ENCODE results near the gene GSN. TPM values are rescaled to one million over a fixed set of nuclear protein-coding genes. Genes with fewer than 3 reads are reported as not detected.
A peak's percentile ranks its signal among the peaks of the same experiment; 100 is the strongest.

The GSN gene
- total and polyA plus RNA-seq, 11 donors, result 379 to 2,088 (median 689) TPM

DNA sequence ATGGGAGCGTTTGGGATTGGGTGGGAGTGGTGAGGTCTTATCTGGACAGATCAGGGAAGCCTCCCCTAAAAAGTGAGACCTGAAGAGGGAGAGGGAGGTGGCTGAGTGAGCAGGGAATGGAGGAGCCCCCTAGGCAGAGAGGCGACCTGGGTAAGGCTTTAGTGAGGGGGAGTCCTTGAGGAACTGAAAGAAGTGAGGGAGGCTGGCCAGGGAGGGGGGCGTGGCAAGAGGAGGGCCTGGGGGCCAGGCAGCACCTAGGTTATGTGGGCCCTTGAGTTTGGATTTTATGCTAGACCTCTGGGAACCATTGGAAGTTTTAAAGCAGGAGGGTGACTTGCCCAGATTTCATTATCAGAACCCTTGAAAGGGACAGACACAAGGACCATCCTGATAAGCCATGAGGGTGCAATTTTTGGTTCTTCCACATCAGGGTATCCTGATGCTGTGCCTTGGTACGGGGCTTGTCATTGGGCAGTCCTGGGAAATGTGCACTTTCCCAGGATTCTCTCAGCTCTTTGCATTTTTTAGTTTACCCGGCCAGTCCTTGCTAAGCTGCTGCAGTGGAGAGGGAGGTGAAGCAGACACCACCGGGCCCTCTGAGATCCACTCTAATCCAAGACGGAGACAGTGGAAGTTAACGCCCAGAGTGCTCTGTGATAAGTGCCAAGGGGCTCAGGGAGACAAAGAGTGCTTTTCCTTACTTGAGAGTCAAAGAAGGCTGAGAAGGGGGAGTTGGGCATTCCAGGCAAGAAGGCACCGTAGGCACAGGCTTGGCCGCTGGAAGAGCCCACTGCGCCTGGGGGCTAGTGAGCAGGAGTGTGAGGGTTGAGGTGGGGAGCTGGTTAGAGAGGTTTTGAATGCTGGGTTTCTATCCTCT, 16.1 kb downstream of the GSN start:
- peak overlapping the region; percentile 96 to 100 (median 98) for H3K27ac ChIP-seq
- H3K27me3 ChIP-seq, result no peaks in the 10 kb centered on the region
- intact Hi-C loops (cut with DNase I), result loop anchor here in 6 of 10 donors (2.0 to 5.0 kb wide), 4 partner anchors 15 to 93 kb away; partner anchors contain the start of gene STOM (in 3 of the 6)
- H3K4me3 ChIP-seq, result no peak overlapping the region
- H3K4me1 ChIP-seq, result peaks cover 50 to 100% (median 98%) of the 10 kb centered on the region in 12 donors
- ATAC-seq, result no peak
- peaks cover 0 to 7% (median 0%) of the 10 kb centered on the region in 9 donors for H3K36me3 ChIP-seq
- no peaks in the 10 kb centered on the region for H3K9me3 ChIP-seq
- peak in 1 of 5 donors; percentile 42 for DNase-seq
- 47 to 55% (median 50%) methylated on average over 11 of the region's 11 CpGs for WGBS, 4 donors
- TF ChIP-seq, protein P1, sequence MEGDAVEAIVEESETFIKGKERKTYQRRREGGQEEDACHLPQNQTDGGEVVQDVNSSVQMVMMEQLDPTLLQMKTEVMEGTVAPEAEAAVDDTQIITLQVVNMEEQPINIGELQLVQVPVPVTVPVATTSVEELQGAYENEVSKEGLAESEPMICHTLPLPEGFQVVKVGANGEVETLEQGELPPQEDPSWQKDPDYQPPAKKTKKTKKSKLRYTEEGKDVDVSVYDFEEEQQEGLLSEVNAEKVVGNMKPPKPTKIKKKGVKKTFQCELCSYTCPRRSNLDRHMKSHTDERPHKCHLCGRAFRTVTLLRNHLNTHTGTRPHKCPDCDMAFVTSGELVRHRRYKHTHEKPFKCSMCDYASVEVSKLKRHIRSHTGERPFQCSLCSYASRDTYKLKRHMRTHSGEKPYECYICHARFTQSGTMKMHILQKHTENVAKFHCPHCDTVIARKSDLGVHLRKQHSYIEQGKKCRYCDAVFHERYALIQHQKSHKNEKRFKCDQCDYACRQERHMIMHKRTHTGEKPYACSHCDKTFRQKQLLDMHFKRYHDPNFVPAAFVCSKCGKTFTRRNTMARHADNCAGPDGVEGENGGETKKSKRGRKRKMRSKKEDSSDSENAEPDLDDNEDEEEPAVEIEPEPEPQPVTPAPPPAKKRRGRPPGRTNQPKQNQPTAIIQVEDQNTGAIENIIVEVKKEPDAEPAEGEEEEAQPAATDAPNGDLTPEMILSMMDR (IDR thresholded peaks at IDR 0.05), result no peak
- no peak for TF ChIP-seq POLR2A (IDR thresholded peaks at IDR 0.05)

DNA sequence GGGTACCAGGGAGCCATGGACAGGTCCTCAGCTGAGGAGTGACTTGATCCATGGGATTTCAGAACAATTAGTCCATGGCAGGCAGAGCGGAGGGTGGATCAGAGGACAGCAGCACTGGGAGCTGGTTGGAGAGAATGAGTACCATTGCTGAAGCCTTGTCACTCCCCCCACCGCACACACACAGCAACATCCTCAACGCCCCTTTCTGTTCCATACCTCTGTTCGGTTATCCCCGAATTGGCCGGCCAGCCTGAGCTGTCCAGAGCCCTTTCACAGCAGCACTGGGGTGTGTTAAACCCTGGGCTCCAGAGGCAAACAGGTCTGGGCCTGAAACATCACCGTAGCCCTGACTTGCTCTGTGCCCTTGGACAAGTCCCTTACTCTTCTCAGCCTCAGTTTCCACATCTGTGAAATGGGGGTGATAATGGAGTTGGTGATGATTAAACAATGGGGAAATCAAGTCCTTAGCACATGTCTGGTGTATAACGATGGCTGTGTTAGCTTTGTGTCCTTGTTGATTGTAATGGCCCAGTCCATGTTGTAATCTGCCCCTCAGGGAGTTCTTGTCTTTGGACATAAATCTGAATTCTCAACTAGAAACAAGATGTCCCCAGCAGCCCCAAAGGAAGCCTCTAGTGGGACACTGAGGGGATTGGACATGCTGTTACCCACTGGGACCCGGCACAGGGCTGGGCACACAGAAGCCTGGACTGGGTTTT, 16.9 kb downstream of the GSN start:
- no peak overlapping the region for H3K4me3 ChIP-seq
- H3K9me3 ChIP-seq, result no peaks in the 10 kb centered on the region
- H3K4me1 ChIP-seq, result peaks cover 54 to 100% (median 99%) of the 10 kb centered on the region in 12 donors
- DNase-seq (peak in 1 of 5 donors; percentile 28), ATAC-seq (no peak)
- intact Hi-C loops (cut with DNase I), result loop anchor here in 6 of 10 donors (2.0 to 5.0 kb wide), 4 partner anchors 14 to 92 kb away; partner anchors contain the start of gene STOM (in 3 of the 6)
- 89 to 96% (median 92%) methylated on average over 9 of the region's 9 CpGs for WGBS, 4 donors
- H3K27ac ChIP-seq, result peak overlapping the region; percentile 96 to 100 (median 98)
- TF ChIP-seq, protein P1 (IDR thresholded peaks at IDR 0.05), result no peak
- no peak for TF ChIP-seq POLR2A (IDR thresholded peaks at IDR 0.05)
- peaks cover 0 to 7% (median 0%) of the 10 kb centered on the region in 9 donors for H3K36me3 ChIP-seq
- H3K27me3 ChIP-seq, result no peaks in the 10 kb centered on the region

DNA sequence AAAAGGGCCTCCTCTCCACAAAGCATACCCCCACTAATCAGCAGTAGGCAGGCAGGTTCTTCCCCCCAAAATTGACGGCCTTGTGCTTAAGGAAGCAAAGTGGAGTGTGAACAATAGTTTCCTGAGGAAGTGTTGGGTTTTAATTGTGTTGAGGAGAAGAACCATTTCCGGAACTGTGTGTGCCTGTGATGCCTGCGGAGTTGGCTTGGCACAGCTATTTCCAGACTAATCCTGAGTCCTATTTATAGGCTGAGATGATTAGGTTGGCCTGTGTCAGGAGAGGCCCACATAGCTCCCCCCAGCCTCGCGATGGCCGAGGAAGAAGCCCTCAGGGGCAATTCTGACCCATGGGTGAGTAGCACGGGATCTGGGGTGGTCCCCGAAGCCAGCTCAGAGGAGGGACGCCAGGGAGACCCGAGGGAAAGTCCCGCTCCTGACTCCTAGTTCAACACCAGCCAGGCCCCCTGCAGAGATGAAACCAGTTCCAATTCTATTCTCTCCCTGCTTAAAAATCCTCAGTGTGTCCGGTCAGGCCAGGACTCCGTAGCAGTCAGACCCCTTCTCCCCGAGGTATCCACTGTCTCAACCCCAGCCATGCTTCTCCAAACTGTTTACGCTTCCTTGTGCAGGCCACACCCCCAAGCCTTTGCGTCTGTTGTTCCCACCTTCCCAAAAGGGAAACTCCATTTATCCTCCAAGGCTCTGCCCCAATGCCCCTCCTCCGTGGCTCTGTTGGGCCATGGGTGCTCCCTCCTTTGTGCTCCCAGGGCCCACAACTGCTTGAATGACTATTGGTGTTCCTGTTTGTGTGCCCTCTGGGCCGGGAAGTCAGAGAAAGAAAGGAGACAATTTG, 18.1 kb downstream of the GSN start:
- Histone ChIP-seq H3K36me3 (peaks cover 0 to 7% (median 0%) of the 10 kb centered on the region in 9 donors), H3K9me3 (no peaks in the 10 kb centered on the region), H3K4me1 (peaks cover 46 to 100% (median 91%) of the 10 kb centered on the region in 12 donors), H3K27me3 (no peaks in the 10 kb centered on the region), H3K4me3 (peak overlapping the region in 11 of 12 donors; percentile 21 to 51 (median 36)), H3K27ac (peak overlapping the region; percentile 96 to 100 (median 98))
- DNase-seq, result peak; percentile 80 to 89 (median 83)
- intact Hi-C loops (cut with DNase I), result loop anchor here in 1 of 10 donors (2.0 kb wide), 1 partner anchor 13 kb away; no protein-coding TSS in a partner anchor
- TF ChIP-seq POLR2A (IDR thresholded peaks at IDR 0.05), result peak in 1 of 2 donors; percentile 42
- TF ChIP-seq, protein P1 (IDR thresholded peaks at IDR 0.05), result no peak
- peak; percentile 58 to 72 (median 70) for ATAC-seq
- WGBS, 4 donors, result 2 to 9% (median 6%) methylated on average over 18 of the region's 18 CpGs

Measured in heart left ventricle (tissue), 16 donors.